Endodermal cell (in vitro differentiated cells): ENCODE results near the gene IVD. TPM values are rescaled to one million over a fixed set of nuclear protein-coding genes. Genes with fewer than 3 reads are reported as not detected.

Experiments used
- DNase-seq: peaks from one replicate; pipeline ENCODE4 v3.0.0-alpha.2; 2017
- H3K27ac ChIP-seq: 2 replicates; pipeline ENCODE4 v1.5.1; 2013; ENCODE audit warnings: mild to moderate bottlenecking, low read depth, low read length, moderate library complexity
- H3K27me3 ChIP-seq: 2 replicates; pipeline ENCODE4 v1.6.1; 2013; ENCODE audit warnings: mild to moderate bottlenecking, low read length, moderate library complexity; ENCODE audit not compliant: insufficient read depth, control insufficient read depth, poor library complexity, severe bottlenecking
- H3K36me3 ChIP-seq: 2 replicates; pipeline ENCODE4 v1.7.0; 2013; ENCODE audit warnings: mild to moderate bottlenecking, low read length, moderate library complexity; ENCODE audit not compliant: control insufficient read depth, insufficient read depth
- H3K4me1 ChIP-seq: one replicate; pipeline ENCODE4 v1.7.0; 2013; ENCODE audit warnings: low read length; ENCODE audit not compliant: control insufficient read depth, insufficient read depth
- H3K4me3 ChIP-seq: 2 replicates; pipeline ENCODE4 v1.5.1; 2013; ENCODE audit warnings: mild to moderate bottlenecking, low read length, moderate library complexity
- H3K9ac ChIP-seq: 2 replicates; pipeline ENCODE4 v1.6.1; 2013; ENCODE audit warnings: mild to moderate bottlenecking, low read length, moderate library complexity; ENCODE audit not compliant: poor library complexity, severe bottlenecking; ENCODE audit errors: extremely low read depth
- H3K9me3 ChIP-seq: 2 replicates; pipeline ENCODE4 v1.6.1; 2013; ENCODE audit warnings: mild to moderate bottlenecking, low read length, moderate library complexity; ENCODE audit not compliant: control insufficient read depth
- H3K27ac Mint-ChIP-seq: 2 replicates; pipeline ENCODE4 v1.8.0; 2020; ENCODE audit warnings: mixed read lengths
- H3K27me3 Mint-ChIP-seq: 2 replicates; pipeline ENCODE4 v1.8.0; 2021; ENCODE audit warnings: mild to moderate bottlenecking, mixed read lengths; ENCODE audit not compliant: insufficient read depth
- H3K36me3 Mint-ChIP-seq: 2 replicates; pipeline ENCODE4 v1.8.0; 2020; ENCODE audit warnings: low read depth, mixed read lengths
- H3K4me1 Mint-ChIP-seq: 2 replicates; pipeline ENCODE4 v1.8.0; 2020; ENCODE audit warnings: mixed read lengths
- H3K4me3 Mint-ChIP-seq: 2 replicates; pipeline ENCODE4 v1.8.0; 2020; ENCODE audit warnings: mild to moderate bottlenecking, moderate library complexity, mixed read lengths
- H3K9me3 Mint-ChIP-seq: 2 replicates; pipeline ENCODE4 v1.8.0; 2020; ENCODE audit warnings: mild to moderate bottlenecking, mixed read lengths
- CTCF ChIP-seq: fragments of 200-600 bp; sonication (generic); conservative IDR thresholded peaks from 2 replicates; pipeline ENCODE4 v1.5.0; 2021; ENCODE audit warnings: antibody characterized with exemption, mild to moderate bottlenecking
- WGBS, 2 experiments: methylation state at CpG; one replicate each; pipeline versions ENCODE4 v1.1.5 to v1.1.7; 2013; ENCODE audit warnings: missing lambda C conversion rate in 2 of 2, mixed read lengths in 1 of 2; ENCODE audit not compliant: insufficient coverage in 1 of 2, insufficient read length in 1 of 2; 5-methylcytosine and 5-hydroxymethylcytosine counted together
- total RNA-seq, 2 donors: library from RNA; stranded (reverse); fragmentation: NEBNext Ultra II Directional in 1 of 2; extraction: Animal tissue kit (Norgen Biotek cat#: 25700) in 1 of 2; gene quantifications; 2 replicates in 1 of 2; 3 replicates in 1 of 2; pipeline ENCODE4 v1.2.1, GENCODE V29; 2021

The IVD gene
- total RNA-seq, 2 donors from 2014 or later: 90.6 to 98.7 TPM

GRCh38 chr15:40421246-40422157 lies 15.9 kb downstream of the IVD start:
- peaks cover 6% of the 10 kb centered on the region for H3K4me1 Mint-ChIP-seq
- H3K36me3 Mint-ChIP-seq: peaks cover 20% of the 10 kb centered on the region
- Histone ChIP-seq H3K27me3 (no peaks in the 10 kb centered on the region), H3K9me3 (no peaks in the 10 kb centered on the region), H3K9ac (no peak overlapping the region), H3K27ac (no peak overlapping the region), H3K4me1 (peaks cover 6% of the 10 kb centered on the region), H3K36me3 (peaks cover 13% of the 10 kb centered on the region), H3K4me3 (no peak overlapping the region)
- no peak overlapping the region for H3K4me3 Mint-ChIP-seq
- peak; percentile 95 for DNase-seq
- H3K9me3 Mint-ChIP-seq: no peaks in the 10 kb centered on the region
- 19 to 30% methylated on average over 18 to 31 of the region's 31 CpGs for WGBS, 2 experiments
- no peak overlapping the region for H3K27ac Mint-ChIP-seq
- peaks cover 6% of the 10 kb centered on the region for H3K27me3 Mint-ChIP-seq
- peak; percentile 93 for TF ChIP-seq CTCF

DNA sequence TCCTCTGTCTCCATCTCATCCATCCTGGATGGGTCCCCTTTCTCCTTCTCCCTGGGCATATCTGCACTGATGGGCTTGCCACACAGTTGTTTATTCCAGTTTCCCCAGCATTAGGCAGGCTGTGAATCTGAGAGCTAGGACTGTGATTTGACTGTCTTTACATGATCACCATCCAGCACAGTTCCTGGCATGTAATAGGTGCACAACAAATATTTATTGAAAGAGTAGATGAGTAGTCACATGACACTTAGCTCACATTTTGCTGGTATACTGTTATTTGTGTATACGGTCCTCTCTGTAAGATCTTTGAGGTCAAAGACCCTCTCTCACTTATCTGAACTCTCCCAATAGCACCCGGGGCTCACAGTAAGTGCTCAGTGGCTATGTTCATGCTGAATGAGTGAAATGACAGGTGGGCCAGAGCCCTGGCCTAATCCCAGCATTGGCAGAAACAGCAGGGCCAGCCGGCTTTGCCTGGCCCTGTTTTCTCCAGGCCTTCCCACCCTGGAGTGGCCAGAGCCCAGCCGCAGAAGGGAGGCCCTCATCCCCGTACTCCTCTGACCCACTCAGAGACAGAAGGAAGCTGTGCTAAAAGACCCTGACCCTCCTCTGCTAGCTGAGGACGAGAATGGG lies 19.0 kb downstream of the IVD start:
- Histone ChIP-seq H3K27ac (no peak overlapping the region), H3K27me3 (no peaks in the 10 kb centered on the region), H3K9me3 (no peaks in the 10 kb centered on the region), H3K36me3 (no peaks in the 10 kb centered on the region), H3K9ac (no peak overlapping the region), H3K4me3 (no peak overlapping the region), H3K4me1 (peaks cover 6% of the 10 kb centered on the region)
- Mint-ChIP-seq H3K4me1 (peaks cover 6% of the 10 kb centered on the region), H3K9me3 (no peaks in the 10 kb centered on the region), H3K27ac (no peak overlapping the region), H3K27me3 (peaks cover 14% of the 10 kb centered on the region), H3K36me3 (no peaks in the 10 kb centered on the region), H3K4me3 (no peak overlapping the region)
- WGBS, 2 experiments: 83 to 89% methylated on average over 4 to 6 of the region's 6 CpGs
- no peak for TF ChIP-seq CTCF
- no peak for DNase-seq

- Histone ChIP-seq H3K9me3 (no peaks in the 10 kb centered on the region), H3K4me1 (peaks cover 6% of the 10 kb centered on the region), H3K36me3 (no peaks in the 10 kb centered on the region), H3K4me3 (no peak overlapping the region), H3K27me3 (no peaks in the 10 kb centered on the region), H3K9ac (no peak overlapping the region), H3K27ac (no peak overlapping the region)
- Mint-ChIP-seq H3K4me1 (peaks cover 12% of the 10 kb centered on the region), H3K27me3 (peaks cover 17% of the 10 kb centered on the region), H3K9me3 (no peaks in the 10 kb centered on the region), H3K36me3 (no peaks in the 10 kb centered on the region), H3K27ac (no peak overlapping the region), H3K4me3 (no peak overlapping the region)
- DNase-seq: no peak
- WGBS, 2 experiments: 92 to 100% methylated on average over 1 to 5 of the region's 5 CpGs
- no peak for TF ChIP-seq CTCF
These were observed 20.1 kb downstream of the IVD start for GRCh38 chr15:40425681-40426080.
